Duodenal mucosa (tissue), 2 donors: Measurements from ENCODE around the gene MTMR6.

Experiments
- H3K27ac ChIP-seq: one replicate; pipeline ENCODE4 v1.7.0; 2013; ENCODE audit warnings: low read depth, low read length
- H3K27me3 ChIP-seq, 2 donors: one replicate each; pipeline ENCODE4 v1.7.0; 2013; ENCODE audit warnings: low read length in 2 of 2, control low read depth in 1 of 2; ENCODE audit not compliant: insufficient read depth in 2 of 2, control insufficient read depth in 1 of 2
- H3K36me3 ChIP-seq, 2 donors: one replicate each; pipeline ENCODE4 v1.7.0; 2013; ENCODE audit warnings: low read length in 2 of 2, control low read depth in 1 of 2; ENCODE audit not compliant: insufficient read depth in 2 of 2, control insufficient read depth in 1 of 2
- H3K4me1 ChIP-seq, 2 donors: one replicate each; pipeline ENCODE4 v1.7.0; 2013; ENCODE audit warnings: low read length in 2 of 2, control low read depth in 1 of 2; ENCODE audit not compliant: insufficient read depth in 2 of 2, control insufficient read depth in 1 of 2
- H3K4me3 ChIP-seq, 2 donors: one replicate each; pipeline ENCODE4 v1.7.0; 2013; ENCODE audit warnings: low read length in 2 of 2, low read depth in 1 of 2
- H3K9ac ChIP-seq, 2 donors: one replicate each; pipeline ENCODE4 v1.7.0; 2013; ENCODE audit warnings: low read length in 2 of 2, low read depth in 1 of 2
- H3K9me3 ChIP-seq, 2 donors: one replicate each; pipeline ENCODE4 v1.7.0; 2013; ENCODE audit warnings: low read length in 2 of 2, control low read depth in 1 of 2; ENCODE audit not compliant: control insufficient read depth in 1 of 2

MTMR6 gene

GRCh38 chr13:25227690-25228089, 59.6 kb downstream of the MTMR6 start:
- Histone ChIP-seq H3K27me3 (no peaks in the 10 kb centered on the region), H3K9ac (no peak overlapping the region), H3K4me3 (no peak overlapping the region), H3K4me1 (no peaks in the 10 kb centered on the region), H3K27ac (no peak overlapping the region), H3K9me3 (no peaks in the 10 kb centered on the region), H3K36me3 (no peaks in the 10 kb centered on the region)

- H3K27me3 ChIP-seq = no peaks in the 10 kb centered on the region
- H3K27ac ChIP-seq = no peak overlapping the region
- no peaks in the 10 kb centered on the region for H3K9me3 ChIP-seq
- H3K36me3 ChIP-seq = no peaks in the 10 kb centered on the region
- H3K4me3 ChIP-seq = no peak overlapping the region
- no peak overlapping the region for H3K9ac ChIP-seq
- no peaks in the 10 kb centered on the region for H3K4me1 ChIP-seq
Measured at GRCh38 chr13:25225970-25226369, 61.3 kb downstream of the MTMR6 start.

DNA sequence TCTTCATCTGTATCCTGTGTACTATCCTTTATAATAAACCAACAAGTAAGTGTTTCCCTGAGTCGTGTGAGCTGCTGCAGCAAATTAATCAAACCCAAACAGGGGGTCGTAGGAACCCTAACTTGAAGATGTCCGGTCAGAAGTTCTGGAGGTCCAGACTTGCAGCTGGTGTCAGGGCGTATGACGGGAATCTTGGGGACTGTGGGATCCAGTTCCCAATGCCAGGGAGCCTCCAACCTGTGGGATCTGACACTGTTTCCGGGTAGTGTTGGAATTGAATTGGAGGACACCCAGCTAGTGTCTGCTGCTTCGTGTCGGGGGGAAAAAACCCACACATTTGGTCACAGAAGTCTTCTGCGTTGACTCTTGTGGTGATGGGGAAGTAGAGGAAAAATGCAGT, 63.1 kb downstream of the MTMR6 start:
- no peak overlapping the region for H3K27ac ChIP-seq
- no peak overlapping the region for H3K4me3 ChIP-seq
- H3K4me1 ChIP-seq = no peaks in the 10 kb centered on the region
- no peaks in the 10 kb centered on the region for H3K9me3 ChIP-seq
- H3K27me3 ChIP-seq = no peaks in the 10 kb centered on the region
- H3K36me3 ChIP-seq = no peaks in the 10 kb centered on the region
- no peak overlapping the region for H3K9ac ChIP-seq

- Histone ChIP-seq H3K4me1 (no peaks in the 10 kb centered on the region), H3K36me3 (no peaks in the 10 kb centered on the region), H3K9ac (no peak overlapping the region), H3K9me3 (no peaks in the 10 kb centered on the region), H3K27ac (no peak overlapping the region), H3K4me3 (no peak overlapping the region), H3K27me3 (no peaks in the 10 kb centered on the region)
Measured at GRCh38 chr13:25222740-25223139, 64.5 kb downstream of the MTMR6 start.

GRCh38 chr13:25218019-25218418, 69.3 kb downstream of the MTMR6 start:
- Histone ChIP-seq H3K9me3 (no peaks in the 10 kb centered on the region), H3K4me3 (no peak overlapping the region), H3K27ac (no peak overlapping the region)

GRCh38 chr13:25217023-25217885, 70.0 kb downstream of the MTMR6 start:
- no peak overlapping the region for H3K27ac ChIP-seq
- H3K4me3 ChIP-seq = no peak overlapping the region
- H3K9me3 ChIP-seq = no peaks in the 10 kb centered on the region
- H3K27me3 ChIP-seq = no peaks in the 10 kb centered on the region
- H3K4me1 ChIP-seq = no peaks in the 10 kb centered on the region
- H3K36me3 ChIP-seq = no peaks in the 10 kb centered on the region
- H3K9ac ChIP-seq = no peak overlapping the region

More at GRCh38 chr13:25218019-25218418, 69.3 kb downstream of the MTMR6 start:
- H3K36me3 ChIP-seq = no peaks in the 10 kb centered on the region
- H3K27me3 ChIP-seq = no peaks in the 10 kb centered on the region
- H3K9ac ChIP-seq = no peak overlapping the region
- no peaks in the 10 kb centered on the region for H3K4me1 ChIP-seq

DNA sequence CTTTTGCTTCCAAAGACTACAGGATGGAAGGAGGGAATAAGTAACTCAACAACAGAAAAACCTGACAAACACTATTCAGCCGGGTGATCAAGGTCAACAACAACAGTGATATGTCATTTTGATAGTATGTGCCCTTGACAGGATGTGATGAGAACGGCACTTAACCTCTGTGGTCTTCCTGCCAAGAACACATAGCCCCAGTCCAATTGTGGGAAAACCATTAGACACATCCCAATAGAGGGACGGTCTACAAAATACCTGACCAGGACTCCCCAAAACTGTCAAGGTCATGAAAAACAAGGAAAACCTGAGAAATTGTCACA, 72.1 kb downstream of the MTMR6 start:
- no peaks in the 10 kb centered on the region for H3K9me3 ChIP-seq
- no peak overlapping the region for H3K4me3 ChIP-seq
- no peak overlapping the region for H3K9ac ChIP-seq
- no peaks in the 10 kb centered on the region for H3K4me1 ChIP-seq
- H3K36me3 ChIP-seq = no peaks in the 10 kb centered on the region
- no peaks in the 10 kb centered on the region for H3K27me3 ChIP-seq
- no peak overlapping the region for H3K27ac ChIP-seq

- Histone ChIP-seq H3K27me3 (no peaks in the 10 kb centered on the region), H3K4me1 (no peaks in the 10 kb centered on the region), H3K27ac (no peak overlapping the region), H3K9ac (no peak overlapping the region), H3K4me3 (no peak overlapping the region), H3K9me3 (no peaks in the 10 kb centered on the region), H3K36me3 (no peaks in the 10 kb centered on the region)
Measured at GRCh38 chr13:25214491-25215252, 72.6 kb downstream of the MTMR6 start.

DNA sequence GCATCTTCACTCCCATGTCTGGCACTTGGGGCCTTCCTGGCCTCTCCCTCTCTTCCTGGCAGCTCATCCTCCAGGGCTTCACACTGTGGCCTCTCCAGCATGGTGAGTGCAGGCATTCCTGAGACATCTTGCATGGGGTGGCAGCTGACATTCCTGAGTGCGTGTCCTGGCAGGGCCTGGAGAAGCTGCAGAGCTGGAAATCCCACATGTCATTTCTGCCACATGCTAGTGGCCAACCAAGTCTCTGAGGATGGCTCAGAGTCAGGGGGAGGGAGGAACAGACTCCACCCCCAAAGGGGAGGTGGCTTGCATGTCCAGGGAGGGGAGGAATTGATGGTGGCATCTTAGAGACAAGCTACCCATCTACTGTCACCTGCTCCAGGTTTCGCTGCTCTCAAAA, 73.6 kb downstream of the MTMR6 start:
- H3K27me3 ChIP-seq = no peaks in the 10 kb centered on the region
- H3K4me1 ChIP-seq = no peaks in the 10 kb centered on the region
- no peaks in the 10 kb centered on the region for H3K9me3 ChIP-seq
- H3K27ac ChIP-seq = no peak overlapping the region
- H3K9ac ChIP-seq = no peak overlapping the region
- no peaks in the 10 kb centered on the region for H3K36me3 ChIP-seq
- no peak overlapping the region for H3K4me3 ChIP-seq

DNA sequence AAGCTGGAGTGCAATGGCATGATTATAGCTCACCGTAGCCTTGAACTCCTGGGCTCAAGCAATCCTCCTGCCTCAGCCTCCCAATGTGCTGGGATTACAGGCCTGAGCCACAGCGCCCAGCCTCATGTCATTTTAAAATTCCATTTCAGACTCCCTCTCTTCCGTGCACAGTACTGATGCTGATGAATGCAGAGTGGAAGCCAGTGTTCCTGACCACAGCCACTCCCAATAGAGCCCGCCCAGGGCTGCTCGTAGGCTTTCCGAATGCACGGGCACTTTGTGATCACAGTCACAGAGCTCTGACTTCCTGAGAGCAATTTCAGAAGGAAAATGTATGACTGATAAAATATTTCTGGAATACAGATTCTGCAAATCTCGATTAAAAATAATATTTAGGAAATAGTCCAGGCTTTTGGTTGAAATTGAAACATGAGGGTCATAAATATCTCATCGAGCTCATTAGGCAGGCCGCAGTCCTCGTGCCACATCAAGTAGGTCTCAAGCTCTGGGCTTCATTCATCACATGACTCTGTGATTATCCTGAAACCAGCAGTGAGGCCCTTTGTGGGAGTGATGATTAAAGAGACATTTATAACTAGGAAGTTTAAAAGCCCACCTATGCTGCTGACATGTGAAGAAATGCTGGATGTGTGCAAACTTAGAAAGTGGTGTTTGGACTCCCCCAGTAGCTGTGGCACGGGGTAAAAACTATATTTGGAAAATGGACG, 76.3 kb downstream of the MTMR6 start:
- no peak overlapping the region for H3K4me3 ChIP-seq
- H3K4me1 ChIP-seq = no peaks in the 10 kb centered on the region
- no peak overlapping the region for H3K9ac ChIP-seq
- H3K27me3 ChIP-seq = no peaks in the 10 kb centered on the region
- no peaks in the 10 kb centered on the region for H3K9me3 ChIP-seq
- no peaks in the 10 kb centered on the region for H3K36me3 ChIP-seq
- H3K27ac ChIP-seq = no peak overlapping the region
